Measurements from ENCODE around the gene SHH.

SHH gene

DNA sequence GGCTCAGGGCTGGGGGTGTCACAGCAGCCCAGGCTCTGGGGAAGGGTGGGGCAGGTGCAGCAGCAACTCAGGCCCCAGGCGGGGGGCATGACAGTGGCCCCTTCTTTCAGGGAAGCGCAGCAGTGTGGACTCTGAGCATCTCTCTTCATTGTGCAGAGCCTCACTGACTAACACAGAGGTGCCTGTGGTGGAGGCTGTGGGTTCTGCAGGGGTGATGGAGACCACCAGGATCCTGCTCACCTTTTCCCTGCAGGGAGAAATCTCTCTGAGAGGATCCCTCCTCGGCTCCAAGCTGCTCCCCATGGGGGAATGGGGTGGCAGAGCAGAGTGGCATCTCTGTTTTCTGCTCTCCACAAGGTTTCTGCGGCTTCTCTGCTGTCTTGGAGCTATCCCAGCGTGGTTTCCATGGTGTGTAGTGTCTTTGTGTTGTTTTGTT, 37.8 kb upstream of the SHH start:
- Histone ChIP-seq H3K36me3 (replicated peaks) (no peaks in the 10 kb centered on the region), H3K27ac (no peak overlapping the region), H3K4me3 (ENCODE audit: low read depth, low read length) (no peak overlapping the region), H3K27me3 (replicated peaks) (no peaks in the 10 kb centered on the region)
- no peak for DNase-seq
- TF ChIP-seq, protein P1, sequence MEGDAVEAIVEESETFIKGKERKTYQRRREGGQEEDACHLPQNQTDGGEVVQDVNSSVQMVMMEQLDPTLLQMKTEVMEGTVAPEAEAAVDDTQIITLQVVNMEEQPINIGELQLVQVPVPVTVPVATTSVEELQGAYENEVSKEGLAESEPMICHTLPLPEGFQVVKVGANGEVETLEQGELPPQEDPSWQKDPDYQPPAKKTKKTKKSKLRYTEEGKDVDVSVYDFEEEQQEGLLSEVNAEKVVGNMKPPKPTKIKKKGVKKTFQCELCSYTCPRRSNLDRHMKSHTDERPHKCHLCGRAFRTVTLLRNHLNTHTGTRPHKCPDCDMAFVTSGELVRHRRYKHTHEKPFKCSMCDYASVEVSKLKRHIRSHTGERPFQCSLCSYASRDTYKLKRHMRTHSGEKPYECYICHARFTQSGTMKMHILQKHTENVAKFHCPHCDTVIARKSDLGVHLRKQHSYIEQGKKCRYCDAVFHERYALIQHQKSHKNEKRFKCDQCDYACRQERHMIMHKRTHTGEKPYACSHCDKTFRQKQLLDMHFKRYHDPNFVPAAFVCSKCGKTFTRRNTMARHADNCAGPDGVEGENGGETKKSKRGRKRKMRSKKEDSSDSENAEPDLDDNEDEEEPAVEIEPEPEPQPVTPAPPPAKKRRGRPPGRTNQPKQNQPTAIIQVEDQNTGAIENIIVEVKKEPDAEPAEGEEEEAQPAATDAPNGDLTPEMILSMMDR (IDR thresholded peaks at IDR 0.05; ENCODE audit: low read depth, low read length, missing control alignments), result no peak
- in situ Hi-C loops (cut with HindIII; ENCODE audit: low pct_ligation_motif_present, low sequenced_read_pairs), result no loop called here

DNA sequence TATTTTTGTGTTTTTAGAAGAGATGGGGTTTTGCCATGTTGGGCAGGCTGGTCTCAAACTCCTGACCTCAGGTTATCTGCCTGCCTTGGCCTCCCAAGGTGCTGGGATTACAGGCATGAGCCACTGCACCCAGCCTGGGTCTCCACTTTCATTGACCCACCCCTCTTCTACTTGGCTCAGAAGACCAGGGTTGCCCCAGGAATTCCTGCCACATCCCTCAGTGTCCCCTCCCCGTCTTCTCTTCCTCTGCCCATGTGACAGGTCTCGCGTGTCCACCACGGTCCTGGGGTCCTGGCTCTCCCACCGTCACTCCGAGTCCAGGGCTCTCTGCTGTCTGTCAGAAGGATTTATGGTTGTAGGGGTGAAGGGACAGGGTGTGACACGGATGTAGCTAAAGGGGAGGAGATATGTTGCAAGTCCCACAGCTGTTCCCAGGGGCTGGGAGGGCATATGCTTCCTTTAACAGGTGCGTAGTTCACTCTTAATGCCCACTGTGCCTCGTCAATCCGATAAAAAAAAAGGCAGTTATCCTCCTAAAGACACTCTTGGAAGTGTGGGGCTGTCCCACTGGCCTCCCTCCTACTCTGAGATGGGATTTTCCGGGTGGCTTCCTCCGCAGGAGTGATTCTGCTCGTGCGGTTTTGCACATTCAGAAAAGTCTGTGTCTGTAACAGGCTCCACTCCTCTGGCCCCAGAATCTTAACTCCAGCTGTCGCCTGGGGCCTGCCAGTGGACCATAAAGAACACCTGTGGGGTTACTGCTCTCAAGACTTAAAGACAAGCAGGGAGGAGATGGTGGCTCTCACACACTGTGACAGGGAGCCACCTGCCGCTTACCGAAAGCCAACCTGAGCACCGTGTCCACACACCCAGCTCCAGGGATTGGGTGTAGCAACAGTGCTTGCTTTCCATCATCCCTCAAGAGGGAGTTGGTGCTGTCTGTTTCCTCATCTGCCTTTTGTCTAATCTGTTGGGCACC, 36.7 kb upstream of the SHH start:
- no peaks in the 10 kb centered on the region for H3K27me3 ChIP-seq (replicated peaks)
- H3K36me3 ChIP-seq (replicated peaks), result no peaks in the 10 kb centered on the region
- no peak overlapping the region for H3K27ac ChIP-seq
- in situ Hi-C loops (cut with HindIII; ENCODE audit: low pct_ligation_motif_present, low sequenced_read_pairs), result no loop called here
- no peak for DNase-seq
- TF ChIP-seq, protein P1 (IDR thresholded peaks at IDR 0.05; ENCODE audit: low read depth, low read length, missing control alignments), result no peak
- H3K4me3 ChIP-seq (ENCODE audit: low read depth, low read length), result no peak overlapping the region

DNA sequence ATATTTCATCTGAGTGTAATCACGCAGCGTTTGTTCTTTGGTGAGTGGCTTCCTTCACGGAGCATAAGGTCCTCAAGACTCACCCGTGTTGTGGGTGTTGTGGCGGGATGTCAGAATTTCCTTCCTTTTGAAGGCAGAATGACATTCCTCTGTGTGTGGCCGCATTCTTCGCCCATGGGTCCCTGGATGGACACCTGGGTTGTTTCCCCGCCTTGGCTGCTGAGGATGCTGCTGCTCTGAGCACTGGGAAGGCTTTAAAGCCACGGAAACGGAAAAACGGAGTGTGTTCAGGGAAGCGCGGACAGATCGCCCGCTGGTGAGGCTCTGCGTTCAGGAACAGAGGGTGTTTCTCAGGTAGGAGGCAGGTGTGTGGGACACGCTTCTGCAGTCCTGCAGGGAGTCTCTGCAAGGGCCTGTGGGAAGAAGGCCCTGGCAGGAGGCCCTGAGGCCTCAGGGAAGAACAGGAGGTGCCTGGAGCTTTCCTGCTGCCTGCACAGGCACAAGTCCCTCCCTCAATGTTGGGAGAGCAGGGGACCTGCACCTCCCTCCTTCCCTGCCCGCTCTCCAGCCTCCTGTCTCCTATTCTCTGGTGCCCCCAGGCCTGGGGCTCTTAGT, 35.7 kb upstream of the SHH start:
- H3K27me3 ChIP-seq (replicated peaks), result no peaks in the 10 kb centered on the region
- TF ChIP-seq, protein P1 (IDR thresholded peaks at IDR 0.05; ENCODE audit: low read depth, low read length, missing control alignments), result no peak
- H3K27ac ChIP-seq, result no peak overlapping the region
- DNase-seq, result no peak
- H3K4me3 ChIP-seq (ENCODE audit: low read depth, low read length), result no peak overlapping the region
- H3K36me3 ChIP-seq (replicated peaks), result no peaks in the 10 kb centered on the region
- in situ Hi-C loops (cut with HindIII; ENCODE audit: low pct_ligation_motif_present, low sequenced_read_pairs), result no loop called here

DNA sequence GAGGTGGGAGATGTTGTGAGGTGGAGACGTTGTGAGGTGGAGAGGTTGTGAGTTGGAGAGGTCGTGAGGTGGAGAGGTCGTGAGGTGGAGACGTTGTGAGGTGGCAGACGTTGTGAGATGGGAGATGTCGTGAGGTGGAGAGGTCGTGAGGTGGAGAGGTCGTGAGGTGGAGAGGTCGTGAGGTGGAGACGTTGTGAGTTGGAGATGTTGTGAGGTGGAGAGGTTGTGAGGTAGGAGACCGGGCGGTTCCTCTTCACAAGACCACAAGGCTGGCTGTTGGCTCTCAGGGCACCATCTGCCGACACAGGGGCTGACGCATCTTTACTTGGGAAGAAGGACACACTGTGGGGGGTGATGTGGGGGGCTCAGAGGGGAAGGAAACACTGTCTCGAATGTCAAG, 34.7 kb upstream of the SHH start:
- TF ChIP-seq, protein P1 (IDR thresholded peaks at IDR 0.05; ENCODE audit: low read depth, low read length, missing control alignments), result no peak

DNA sequence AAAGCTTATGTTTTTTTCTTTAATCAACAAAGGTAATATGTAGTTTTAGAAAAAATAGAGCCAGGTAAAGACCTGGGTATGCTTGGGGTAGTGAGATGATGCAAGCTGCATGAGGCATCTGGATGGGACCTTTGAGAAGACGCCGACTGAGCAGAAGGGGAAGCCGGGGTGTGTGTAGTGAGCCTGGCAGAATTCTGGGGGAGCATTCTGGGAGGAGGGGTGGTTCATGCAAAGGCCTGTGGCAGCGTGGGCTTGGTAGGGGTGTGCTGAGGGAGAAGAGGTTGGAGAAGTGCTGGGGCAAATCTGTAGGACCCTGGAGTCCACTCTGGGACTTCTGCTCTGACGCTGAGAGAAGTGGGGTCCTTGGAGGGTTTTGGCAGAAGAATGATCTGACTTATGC, 33.9 kb upstream of the SHH start:
- no peak overlapping the region for H3K27ac ChIP-seq
- no peak for DNase-seq
- in situ Hi-C loops (cut with HindIII; ENCODE audit: low pct_ligation_motif_present, low sequenced_read_pairs), result no loop called here
- TF ChIP-seq, protein P1 (IDR thresholded peaks at IDR 0.05; ENCODE audit: low read depth, low read length, missing control alignments), result no peak
- H3K36me3 ChIP-seq (replicated peaks), result no peaks in the 10 kb centered on the region
- H3K27me3 ChIP-seq (replicated peaks), result no peaks in the 10 kb centered on the region
- H3K4me3 ChIP-seq (ENCODE audit: low read depth, low read length), result no peak overlapping the region

More for the DNA sequence above, 34.7 kb upstream of the SHH start:
- Histone ChIP-seq H3K4me3 (ENCODE audit: low read depth, low read length) (no peak overlapping the region), H3K27ac (no peak overlapping the region), H3K27me3 (replicated peaks) (no peaks in the 10 kb centered on the region), H3K36me3 (replicated peaks) (no peaks in the 10 kb centered on the region)
- DNase-seq, result no peak
- in situ Hi-C loops (cut with HindIII; ENCODE audit: low pct_ligation_motif_present, low sequenced_read_pairs), result no loop called here

Data from brain microvascular endothelial cell (primary cell).